OCI-M1 (cell line): Measurements from ENCODE around the gene SCFD1.
A peak's percentile ranks its signal among the peaks of the same experiment; 100 is the strongest.
"Not testable (repeated sequence)": the region's sequence is repeated elsewhere in the genome, so short reads cannot be mapped to it uniquely, and the experiment has no call there.

Experiments used
- DNase-seq: peaks from one replicate; lab custom pipeline; 2025; lab: John Stamatoyannopoulos, UW

Gene SCFD1

DNA sequence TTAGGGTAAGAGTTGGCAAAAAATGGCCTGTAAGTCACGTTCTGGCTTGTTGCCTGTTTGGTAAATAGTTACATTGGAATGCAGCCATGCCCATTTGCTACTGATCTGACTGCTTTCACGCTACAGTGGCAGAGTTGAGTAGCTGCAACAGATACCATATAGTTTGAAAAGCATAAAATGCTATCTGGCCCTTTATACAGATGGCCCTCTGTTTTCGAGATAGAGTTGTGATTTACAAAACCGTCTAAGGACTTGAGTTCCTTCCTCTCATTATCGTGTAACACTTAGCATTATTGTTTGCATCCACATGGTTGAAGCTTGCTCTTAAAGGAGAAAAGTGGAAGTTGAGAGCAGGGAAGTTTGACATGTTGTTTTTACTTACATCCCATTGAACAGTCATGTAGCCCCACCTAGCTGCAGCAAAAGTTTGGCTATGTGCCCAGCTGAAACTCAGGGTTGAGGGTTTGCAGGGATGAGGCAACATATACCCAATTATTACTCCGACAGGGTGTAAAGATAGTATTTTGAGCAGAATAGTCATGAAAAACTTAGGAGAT is 11.3 kb upstream of the SCFD1 start:
- peak; percentile 91 for DNase-seq

DNA sequence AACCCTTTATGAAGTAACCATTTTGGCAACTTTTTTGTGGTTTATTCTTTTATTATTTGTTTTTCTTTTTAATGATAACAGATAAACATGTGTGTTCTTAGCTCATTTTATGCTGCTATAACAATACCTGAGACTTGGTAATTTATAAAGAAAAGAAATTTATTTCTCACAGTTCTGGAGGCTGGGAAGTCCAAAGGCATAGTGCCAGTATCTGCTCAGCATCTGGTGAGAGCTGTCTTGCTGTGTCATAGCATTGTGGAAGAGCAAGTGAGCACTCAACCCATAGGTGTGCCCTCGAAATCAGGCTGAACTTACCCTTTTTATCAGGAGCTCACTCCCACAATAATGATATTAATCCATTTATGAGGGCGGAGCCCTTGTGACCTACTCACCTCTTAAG is 8.0 kb upstream of the SCFD1 start:
- no peak for DNase-seq

DNA sequence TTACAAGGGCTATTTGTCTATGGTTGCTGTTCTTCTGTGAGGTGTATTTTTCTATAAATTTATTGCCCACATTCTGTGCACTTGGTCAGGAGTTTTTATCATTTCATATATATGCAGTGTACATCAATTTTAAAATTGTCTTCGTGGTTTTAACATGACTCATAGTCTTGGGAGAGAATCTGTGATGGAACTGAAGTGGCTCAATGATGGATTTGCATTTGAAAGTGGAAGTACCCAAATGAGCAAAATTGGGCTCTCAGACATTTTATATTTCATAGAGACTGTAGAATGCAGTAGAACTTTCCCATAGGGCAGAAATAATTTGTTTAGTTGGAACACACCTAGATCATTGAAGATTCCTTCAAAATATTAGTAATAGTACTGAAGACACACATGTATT is 1.9 kb upstream of the SCFD1 start:
- DNase-seq = peak; percentile 43

GRCh38 chr14:30621354-30621939 is 672 bp upstream of the SCFD1 start:
- peak; percentile 64 for DNase-seq

DNA sequence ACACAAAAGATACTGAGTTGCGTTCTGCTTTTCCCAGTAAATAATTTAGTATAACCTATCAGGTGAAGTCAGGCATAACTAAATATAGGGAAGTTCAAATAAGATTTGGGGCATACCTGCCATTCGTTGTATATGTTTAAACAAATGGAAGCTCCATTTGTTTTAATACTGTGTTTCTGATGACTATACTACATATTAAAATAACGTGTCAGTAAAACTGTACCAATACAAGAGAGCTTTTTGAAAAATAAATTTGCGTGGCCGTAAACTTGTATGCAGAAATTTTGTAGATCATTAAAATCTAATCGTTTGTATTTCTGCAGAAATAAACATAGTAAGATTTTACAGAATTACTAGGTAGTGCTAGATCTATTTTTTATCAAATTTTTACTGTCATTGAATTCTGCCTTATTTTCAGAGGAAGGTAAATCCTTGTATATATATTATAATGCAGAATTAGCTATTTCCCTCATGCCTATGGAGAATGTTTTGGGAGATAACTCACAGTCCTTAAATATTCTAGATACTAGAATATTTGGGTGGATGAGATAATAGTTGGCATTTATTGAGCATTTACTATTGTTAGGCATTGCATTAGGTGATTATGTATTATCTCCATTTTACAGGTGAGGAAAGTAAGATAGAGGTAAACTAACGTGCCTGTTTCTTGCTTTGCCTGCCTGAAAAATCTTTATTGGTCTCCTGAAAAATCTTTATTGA is 1.5 kb downstream of the SCFD1 start:
- DNase-seq = no peak

- DNase-seq = no peak
These were observed 2.0 kb downstream of the SCFD1 start for GRCh38 chr14:30624132-30624423.

GRCh38 chr14:30625533-30625932 is 3.4 kb downstream of the SCFD1 start:
- no peak for DNase-seq

GRCh38 chr14:30629432-30629831 is 7.3 kb downstream of the SCFD1 start:
- not testable (repeated sequence) for DNase-seq

GRCh38 chr14:30630248-30630647 is 8.1 kb downstream of the SCFD1 start:
- no peak for DNase-seq

GRCh38 chr14:30632730-30633129 is 10.6 kb downstream of the SCFD1 start:
- no peak for DNase-seq

DNA sequence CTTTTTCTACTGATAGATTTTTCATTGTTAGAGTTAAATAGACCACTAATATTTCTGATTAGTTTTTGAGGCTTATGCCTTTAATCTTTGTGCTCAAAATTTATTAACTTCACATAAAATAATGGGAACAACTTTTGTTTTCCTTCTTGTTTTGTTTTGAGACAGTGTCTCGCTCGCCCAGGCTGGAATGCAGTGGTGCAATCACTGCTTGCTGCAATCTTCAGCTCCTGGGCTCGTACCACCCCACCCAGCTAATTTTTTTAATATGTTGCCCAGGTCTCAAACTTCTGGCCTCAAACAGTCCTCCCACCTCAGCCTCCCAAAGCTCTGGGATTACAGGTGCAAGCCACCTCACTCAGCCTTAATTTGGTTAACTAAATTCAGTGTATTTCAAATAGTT is 16.8 kb downstream of the SCFD1 start:
- DNase-seq = no peak

DNA sequence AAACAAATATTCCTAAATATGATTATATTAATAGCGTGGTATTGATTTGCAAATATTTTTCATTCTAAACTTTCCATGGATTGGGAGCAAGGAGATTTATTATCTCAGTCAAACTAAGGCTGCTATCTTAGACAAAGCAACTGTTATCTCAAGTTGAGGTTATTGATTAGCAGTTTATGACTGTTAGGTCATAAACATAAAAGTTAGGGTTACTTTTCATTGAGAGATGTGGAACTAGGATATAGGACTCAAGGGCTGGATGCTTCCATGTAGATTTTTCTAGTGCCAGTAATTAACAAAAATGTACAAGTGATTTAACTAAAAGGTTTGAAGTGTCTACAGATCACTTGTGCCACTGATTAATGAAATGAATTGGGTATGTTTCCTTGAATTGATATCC is 19.1 kb downstream of the SCFD1 start:
- DNase-seq = no peak

DNA sequence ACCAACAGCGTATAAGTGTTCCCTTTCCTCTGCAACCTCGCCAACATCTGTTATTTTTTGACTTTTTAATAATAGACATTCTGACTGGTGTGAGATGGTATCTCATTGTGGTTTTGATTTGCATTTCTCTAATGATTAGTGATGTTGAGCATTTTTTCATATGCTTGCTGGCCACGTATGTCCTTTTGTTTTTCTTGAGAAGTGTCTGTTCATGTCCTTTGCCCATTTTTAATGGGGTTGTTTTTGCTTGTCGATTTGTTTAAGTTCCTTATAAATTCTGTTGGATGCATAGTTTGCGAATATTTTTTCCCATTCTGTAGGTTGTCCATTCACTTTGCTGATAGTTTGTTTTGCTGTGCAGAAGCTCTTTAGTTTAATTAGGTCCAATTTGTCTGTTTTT is 22.3 kb downstream of the SCFD1 start:
- not testable (repeated sequence) for DNase-seq

- no peak for DNase-seq
These were observed 23.5 kb downstream of the SCFD1 start for GRCh38 chr14:30645600-30645999.

- no peak for DNase-seq
These were observed 26.4 kb downstream of the SCFD1 start for GRCh38 chr14:30648471-30648870.

DNA sequence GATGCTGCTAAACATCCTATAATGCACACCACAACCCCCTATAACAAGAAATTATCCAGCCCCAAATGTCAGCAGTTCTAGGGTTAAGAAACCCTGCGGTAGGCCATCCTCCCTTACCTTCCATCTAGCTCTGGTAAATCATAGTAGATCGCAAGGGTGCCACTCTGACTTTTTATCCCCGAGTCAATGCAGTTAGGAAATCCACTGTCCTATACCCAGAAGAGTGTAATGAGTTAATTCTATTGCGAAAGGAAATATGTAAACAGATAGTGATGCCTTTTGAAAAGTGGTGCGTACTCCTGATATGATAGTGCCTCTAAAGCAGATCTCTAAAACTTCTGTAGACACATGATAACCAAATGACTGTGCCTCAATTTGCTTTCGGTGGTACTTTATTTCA is 29.8 kb downstream of the SCFD1 start:
- no peak for DNase-seq

GRCh38 chr14:30655124-30655523 is 33.0 kb downstream of the SCFD1 start:
- no peak for DNase-seq

DNA sequence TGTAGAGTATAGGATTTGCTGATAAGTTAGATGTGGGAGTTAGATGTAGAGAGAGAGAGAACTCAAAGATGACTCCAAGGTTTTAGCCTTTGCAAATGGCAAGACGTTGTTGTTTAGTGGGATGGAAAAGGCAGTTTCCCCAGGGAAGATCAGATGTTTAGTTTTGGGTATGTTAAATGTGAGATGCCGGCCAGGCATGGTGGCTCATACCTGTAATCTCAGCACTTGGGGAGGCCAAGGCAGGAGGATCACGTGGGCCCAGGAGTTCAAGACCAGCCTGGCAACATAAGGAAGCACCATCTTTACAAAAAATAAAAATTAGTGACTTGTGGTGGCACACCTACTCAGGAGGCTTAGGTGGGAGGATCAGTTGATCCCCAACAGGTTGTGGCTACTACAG is 33.5 kb downstream of the SCFD1 start:
- no peak for DNase-seq

DNA sequence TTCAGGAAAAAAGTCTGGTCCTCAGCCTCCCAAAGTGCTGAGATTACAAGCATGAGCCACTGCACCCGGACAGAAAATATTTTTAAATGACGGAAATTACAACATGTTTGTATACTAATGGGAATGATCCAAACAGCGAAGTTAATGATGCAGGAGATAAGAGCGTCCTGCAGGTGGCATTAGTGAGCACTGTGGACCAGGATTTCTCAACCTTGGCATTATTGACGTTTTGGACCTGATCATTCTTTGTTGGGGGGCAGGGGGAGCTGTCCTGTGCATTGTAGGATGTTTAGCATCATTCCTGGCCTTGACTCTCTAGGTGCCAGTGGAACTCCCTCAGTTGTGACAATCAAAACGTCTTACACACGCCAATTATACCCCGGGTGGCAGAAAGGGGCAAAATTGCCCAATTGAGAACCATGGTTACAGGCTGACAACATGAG is 34.1 kb downstream of the SCFD1 start:
- DNase-seq = peak; percentile 36

DNA sequence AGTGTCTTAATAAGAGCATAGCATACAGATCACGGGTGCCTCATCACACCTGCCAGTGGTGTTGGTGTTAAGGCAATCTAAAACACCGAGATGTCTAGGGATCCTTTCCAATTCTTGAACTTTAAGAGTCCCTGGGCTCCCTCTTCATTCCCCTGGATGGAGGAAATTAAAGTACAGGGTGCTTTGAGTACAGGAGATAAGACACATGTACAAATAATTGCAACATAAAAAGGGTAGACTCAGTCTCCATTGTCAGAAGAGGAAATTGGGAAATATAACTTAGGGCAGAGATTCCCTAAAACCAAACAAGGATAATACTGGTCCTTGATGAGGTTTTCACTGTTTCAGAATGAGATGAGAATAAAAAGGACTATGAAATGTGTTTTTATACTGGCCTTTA is 34.9 kb downstream of the SCFD1 start:
- DNase-seq = no peak

DNA sequence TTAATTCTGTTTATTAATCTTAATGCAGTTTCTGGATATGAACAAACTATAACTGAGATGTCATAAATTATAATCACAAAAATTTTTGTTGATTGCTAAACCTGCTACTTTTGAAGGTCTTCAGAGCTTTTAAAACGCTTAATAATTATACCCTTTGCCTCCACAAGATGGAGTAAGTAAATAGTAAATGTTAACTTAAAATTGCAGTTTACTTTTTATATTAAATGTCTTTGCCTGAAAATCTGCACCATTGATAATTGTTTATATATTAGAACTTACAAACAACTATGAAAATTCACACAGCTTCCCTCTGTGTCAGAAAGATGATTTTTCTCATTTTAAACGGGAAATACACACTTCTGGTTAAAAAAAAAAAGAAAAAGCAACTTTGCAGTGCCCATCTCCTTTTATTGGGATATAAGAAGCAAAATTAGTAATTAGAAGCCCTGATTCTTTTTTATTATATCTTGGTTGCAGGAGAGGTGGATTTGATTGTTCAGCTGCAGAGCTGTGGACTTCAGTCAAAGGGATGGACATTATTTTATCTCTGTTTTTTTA is 35.6 kb downstream of the SCFD1 start:
- peak; percentile 3 for DNase-seq

DNA sequence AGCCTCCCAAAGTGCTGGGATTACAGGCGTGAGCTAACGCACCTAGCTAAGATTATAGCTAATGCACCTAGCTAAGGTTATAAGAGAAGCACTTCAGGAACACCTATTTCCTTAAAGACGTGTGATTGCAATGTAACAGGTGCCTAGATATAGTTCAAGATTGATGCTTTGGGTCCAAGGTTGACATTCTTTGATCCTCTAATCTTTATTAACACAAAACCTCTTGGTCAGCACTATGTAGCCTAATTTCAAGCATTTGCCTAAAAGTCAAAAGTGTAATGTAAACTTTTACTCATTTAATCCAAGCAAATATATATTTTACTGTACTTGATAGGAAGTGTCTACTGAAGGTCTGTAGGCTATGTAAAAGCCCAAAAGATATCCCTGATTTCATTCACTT is 36.5 kb downstream of the SCFD1 start:
- DNase-seq = no peak

GRCh38 chr14:30669594-30669993 is 47.5 kb downstream of the SCFD1 start:
- no peak for DNase-seq

- DNase-seq = no peak
These were observed 51.0 kb downstream of the SCFD1 start for GRCh38 chr14:30673071-30673470.
